Activated CD8-positive, alpha-beta memory T cell treated with anti-CD3 and anti-CD28 coated beads, Interleukin-2, amount 50 U/mL, for 24 hours (primary cell): Measurements from ENCODE around the gene CNGA1.

ENCODE experiments used
- DNase-seq: peaks from one replicate; pipeline ENCODE4 v3.0.0-alpha.2; 2020; ENCODE audit errors: extremely low read depth

CNGA1 gene

GRCh38 chr4:48016141-48017107 lies at the start of gene CNGA1, which contains the start of gene NIPAL1:
CNGA1 (minus strand) TSS chr4:48016681; CDS start chr4:47952689, 63,992 bp downstream.
NIPAL1 (plus strand) TSS chr4:48016772; CDS start chr4:48016840, 68 bp downstream.
- DNase-seq, result peak; percentile 19

GRCh38 chr4:48065587-48066052 lies 49.1 kb upstream of the CNGA1 start:
- no peak for DNase-seq

DNA sequence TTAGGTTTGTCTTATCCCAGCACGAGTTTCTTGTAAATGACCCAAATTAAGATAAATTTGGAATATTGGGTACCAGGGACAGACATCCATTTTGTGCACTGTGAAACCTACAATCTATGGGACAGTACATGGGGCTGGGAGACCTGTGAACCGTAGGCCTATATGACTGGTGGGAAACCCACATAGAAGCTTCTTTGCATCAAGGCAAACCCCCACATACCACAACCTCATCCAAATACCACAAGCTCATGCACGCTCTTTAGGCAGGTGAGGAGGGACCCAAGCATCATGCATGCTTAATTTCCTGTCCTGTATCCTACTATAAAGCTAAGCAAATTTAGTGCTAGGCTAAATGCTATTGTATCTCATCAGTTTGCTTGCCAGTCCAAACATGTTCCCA lies 47.9 kb upstream of the CNGA1 start:
- no peak for DNase-seq

GRCh38 chr4:48058617-48059530 lies 42.4 kb upstream of the CNGA1 start:
- no peak for DNase-seq

DNA sequence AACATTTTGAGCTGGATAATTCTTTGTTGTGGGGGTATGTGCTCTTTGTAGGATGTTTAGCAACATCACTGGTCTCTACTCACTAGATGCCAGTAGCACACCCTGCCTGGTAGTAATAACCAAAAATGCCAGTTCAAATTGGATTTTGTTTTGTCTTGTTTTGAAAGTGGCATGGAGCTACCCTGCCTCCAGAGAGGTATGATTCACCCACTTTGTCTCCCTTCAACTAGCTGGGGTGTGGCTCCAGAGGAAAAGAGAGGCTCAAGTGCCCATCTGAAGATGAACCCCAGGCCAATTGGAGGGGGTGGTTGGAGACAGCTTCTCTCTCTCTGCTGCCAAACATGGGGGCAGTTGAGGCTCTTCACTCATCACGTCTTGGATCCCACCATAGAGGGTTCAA lies 34.6 kb upstream of the CNGA1 start:
- DNase-seq, result no peak

DNA sequence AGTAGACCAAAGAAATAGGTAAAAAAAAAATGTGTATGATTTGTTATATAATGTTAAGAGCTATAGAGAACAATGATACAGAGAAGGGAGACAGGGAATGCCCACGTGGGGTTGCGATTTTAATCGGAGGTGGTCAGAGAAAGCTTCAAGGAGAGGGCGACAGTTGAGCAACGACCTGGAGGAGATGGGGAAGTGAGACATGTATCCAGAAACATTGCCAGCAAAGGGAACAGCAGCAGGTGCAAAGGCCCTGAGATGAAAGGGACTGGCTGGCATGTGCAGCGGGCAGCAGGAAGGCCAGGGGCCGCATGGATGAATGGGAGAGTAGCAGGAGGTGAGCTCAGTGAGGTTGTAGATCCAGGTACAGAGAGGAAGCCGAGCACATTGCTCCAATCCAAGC lies 33.0 kb upstream of the CNGA1 start:
- DNase-seq, result no peak

DNA sequence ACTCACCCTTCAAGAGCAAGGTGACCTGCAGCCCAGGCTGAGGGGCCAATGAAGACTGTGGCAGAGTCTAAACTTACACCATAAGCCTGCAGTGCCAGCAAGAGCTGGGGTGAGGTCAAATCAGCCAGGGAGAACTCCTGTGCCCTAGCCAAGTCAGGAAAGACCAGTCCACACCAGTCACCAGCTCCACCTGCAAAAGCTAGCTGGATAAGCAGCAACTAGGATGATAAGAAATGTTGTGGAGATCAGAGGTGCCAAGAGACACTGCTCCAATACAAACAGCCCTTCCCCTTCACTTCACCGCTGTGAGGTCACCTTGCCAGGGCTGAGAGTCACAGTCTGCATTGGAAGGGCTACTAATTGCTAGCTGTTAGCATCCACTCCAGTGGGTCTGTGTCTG lies 31.4 kb upstream of the CNGA1 start:
- no peak for DNase-seq

- DNase-seq, result peak; percentile 71
These were observed 31.0 kb upstream of the CNGA1 start for GRCh38 chr4:48047421-48047844.

DNA sequence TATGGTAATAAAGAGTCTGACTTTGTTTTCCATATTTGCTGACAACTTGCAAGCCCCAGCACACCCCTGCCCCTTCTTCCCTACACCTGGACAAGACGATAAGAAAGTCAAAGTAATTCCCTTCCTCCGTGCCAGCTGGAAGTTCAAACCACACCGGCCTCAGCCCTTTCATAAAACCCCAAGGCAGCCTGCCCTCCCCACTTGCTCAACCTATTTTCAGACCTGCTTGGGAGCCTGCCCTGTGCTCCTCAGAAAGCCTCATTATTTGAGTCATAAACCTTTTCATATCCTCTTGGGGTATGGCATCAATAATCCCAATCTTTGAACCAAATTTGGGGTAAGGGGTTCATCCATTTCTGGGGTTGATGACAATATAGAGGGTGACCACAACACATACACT lies 29.6 kb upstream of the CNGA1 start:
- DNase-seq, result no peak

DNA sequence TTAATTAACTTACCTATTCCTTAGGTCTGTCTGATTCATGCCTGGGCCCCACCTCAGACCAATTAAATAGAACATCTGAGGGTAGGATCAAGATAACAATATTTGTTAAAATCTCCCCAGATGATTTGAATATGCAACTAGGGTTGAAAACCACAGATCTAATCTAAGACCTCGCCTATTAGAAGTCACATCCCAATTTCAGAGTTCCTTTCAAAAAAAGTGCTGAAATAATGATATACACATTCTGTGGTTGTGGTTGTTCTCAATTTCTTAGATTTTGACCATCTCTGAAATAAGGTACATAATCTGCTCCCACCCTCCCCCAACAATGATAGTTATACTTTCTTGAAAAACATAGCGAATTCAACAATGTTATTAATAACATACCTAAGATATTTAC lies 27.8 kb upstream of the CNGA1 start:
- DNase-seq, result no peak

- DNase-seq, result no peak
These were observed 27.0 kb upstream of the CNGA1 start for GRCh38 chr4:48043504-48043903.

- DNase-seq, result no peak
These were observed 26.5 kb upstream of the CNGA1 start for GRCh38 chr4:48042979-48043461.

DNA sequence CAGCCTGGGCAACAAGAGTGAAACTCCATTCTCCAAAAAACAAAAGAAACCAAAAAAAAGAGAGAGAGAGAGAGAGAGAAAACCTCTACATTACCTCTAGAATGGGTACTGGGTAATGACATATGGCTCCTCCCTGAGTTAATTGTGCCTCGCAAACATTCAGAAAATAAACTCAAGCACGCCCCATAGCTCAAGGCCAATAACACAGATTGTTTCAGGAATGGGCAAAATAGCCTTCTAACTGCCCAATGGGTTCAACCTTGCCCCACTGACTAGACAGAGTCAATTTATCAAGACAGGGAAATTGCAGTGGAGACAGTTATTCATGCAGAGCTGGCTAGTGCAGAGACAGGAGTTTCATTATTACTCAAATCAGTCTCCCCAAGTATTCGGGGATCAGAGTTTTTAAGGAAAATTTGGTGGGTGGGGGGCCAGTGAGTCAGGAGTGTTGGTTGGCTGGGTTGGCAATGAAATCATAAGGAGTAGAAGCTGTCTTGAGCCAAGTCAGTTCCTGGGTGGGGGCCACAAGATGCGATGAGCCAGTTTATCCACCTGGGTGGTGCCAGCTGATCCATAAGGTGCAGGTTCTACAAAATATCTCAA lies 25.2 kb upstream of the CNGA1 start:
- DNase-seq, result no peak

- DNase-seq, result no peak
These were observed 23.1 kb upstream of the CNGA1 start for GRCh38 chr4:48039561-48039960.

DNA sequence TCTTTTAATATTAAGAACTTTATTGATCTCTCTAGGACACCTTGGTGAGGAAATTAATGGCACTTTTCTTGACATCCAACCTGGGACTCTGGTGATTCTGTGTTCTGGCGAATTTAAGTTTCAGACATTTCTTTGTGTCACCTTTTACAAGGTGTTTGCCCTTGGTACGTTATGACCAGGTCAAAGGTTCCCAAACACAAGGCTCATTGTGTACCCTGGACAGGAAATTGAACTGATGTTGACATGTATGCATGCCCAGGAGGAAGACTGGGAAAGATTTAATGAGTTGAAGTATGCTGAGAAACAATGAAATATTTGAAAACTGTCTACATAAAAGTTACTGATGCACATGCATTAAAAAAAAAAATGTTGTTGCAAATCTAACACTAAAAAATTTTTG lies 22.2 kb upstream of the CNGA1 start:
- DNase-seq, result no peak

DNA sequence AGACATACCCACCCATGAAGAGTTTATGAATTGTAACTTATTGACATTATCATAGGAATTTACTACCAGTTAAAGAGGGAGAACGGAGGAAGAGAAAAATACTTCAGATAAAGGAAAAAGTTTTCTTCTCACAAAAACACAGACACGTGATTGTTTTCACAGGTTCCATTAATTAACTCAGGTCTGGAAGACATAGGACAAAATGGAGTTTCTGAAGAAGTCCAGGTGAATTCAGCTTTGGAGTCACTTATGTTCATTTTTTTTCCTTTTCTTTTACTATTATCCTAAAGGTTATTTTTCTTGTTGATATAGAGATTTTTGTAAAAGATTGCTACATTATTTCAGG lies 20.6 kb upstream of the CNGA1 start:
- no peak for DNase-seq

GRCh38 chr4:48035952-48036351 lies 19.5 kb upstream of the CNGA1 start:
- DNase-seq, result no peak

DNA sequence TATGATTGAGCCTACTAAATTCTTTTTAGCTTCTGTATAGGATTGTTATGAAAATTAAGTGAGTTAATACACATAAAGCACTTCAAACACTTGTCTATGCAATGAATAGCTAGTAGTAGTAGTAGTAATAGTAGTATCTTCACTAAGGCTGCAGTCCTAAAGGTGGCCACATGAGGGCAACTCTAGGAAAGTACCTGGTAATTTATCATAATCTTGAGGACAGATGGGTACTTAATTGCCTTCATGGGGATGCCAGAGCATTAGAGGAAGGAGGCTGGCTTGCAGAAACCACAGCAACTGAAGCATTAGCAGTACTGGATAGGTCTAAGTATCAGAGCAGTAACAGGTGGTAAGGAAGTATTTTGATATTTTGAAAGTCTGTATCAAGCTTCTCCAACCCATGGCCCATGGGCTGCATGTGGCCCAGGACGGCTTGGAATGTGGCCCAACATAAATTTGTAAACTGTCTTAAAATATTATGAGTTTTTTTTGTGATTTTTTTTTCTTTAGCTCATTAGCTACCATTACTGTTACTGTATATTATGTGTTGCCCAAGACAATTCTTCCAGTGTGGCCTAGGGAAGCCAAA lies 17.4 kb upstream of the CNGA1 start:
- peak; percentile 40 for DNase-seq

GRCh38 chr4:48033412-48033811 lies 16.9 kb upstream of the CNGA1 start:
- no peak for DNase-seq

GRCh38 chr4:48032721-48033120 lies 16.2 kb upstream of the CNGA1 start:
- no peak for DNase-seq

GRCh38 chr4:48031802-48032525 lies 15.5 kb upstream of the CNGA1 start:
- no peak for DNase-seq
